Left lung (tissue), 10 donors: Measurements from ENCODE around the gene GADL1. TPM values are rescaled to one million over a fixed set of nuclear protein-coding genes. Genes with fewer than 3 reads are reported as not detected.
A peak's percentile ranks its signal among the peaks of the same experiment; 100 is the strongest.

ENCODE experiments used
- ATAC-seq: fragments of 200-7000 bp; cut with Tn5 transposase; one replicate; pipeline ENCODE4 v1.9.1; 2020; ENCODE audit warnings: moderate library complexity
- DNase-seq, 4 donors: peaks; one replicate each; pipeline ENCODE4 v3.0.0-alpha.2; 2013 to 2020
- H3K27ac ChIP-seq, 2 donors: fragments of 200-600 bp; sonication (generic) in 1 of 2; one replicate each; pipeline versions ENCODE4 v1.5.0 to v1.8.0; 2020 to 2021
- H3K27me3 ChIP-seq, 2 donors: fragments of 200-600 bp; sonication (generic) in 1 of 2; one replicate each; pipeline versions ENCODE4 v1.5.0 to v1.8.0; 2020 to 2021
- H3K36me3 ChIP-seq, 2 donors: fragments of 200-600 bp; sonication (generic) in 1 of 2; one replicate each; pipeline versions ENCODE4 v1.5.0 to v1.8.0; 2020 to 2021
- H3K4me1 ChIP-seq, 2 donors: fragments of 200-600 bp; one replicate each; pipeline ENCODE4 v1.8.0; 2021
- H3K4me3 ChIP-seq, 2 donors: fragments of 200-600 bp; sonication (generic) in 1 of 2; one replicate each; pipeline versions ENCODE4 v1.5.0 to v1.8.0; 2020 to 2021; ENCODE audit warnings: mild to moderate bottlenecking in 1 of 2
- H3K9me3 ChIP-seq, 2 donors: fragments of 200-600 bp; sonication (generic) in 1 of 2; one replicate each; pipeline versions ENCODE4 v1.5.0 to v1.8.0; 2020 to 2021
- CTCF ChIP-seq, 2 donors: fragments of 200-600 bp; sonication (generic) in 1 of 2; IDR thresholded peaks; one replicate each; pipeline versions ENCODE4 v1.5.0 to v1.8.0; 2021; ENCODE audit warnings: antibody characterized with exemption in 2 of 2
- intact Hi-C, 2 donors: fragments of 100-400 bp; cut with DNase I; formaldehyde crosslinking; loops; one replicate each; pipeline versions ENCODE4 v1.11.2 to v1.14.2; 2022
- polyA plus RNA-seq, 6 donors: library from polyadenylated mRNA; unstranded; fragments of 120-200 nt; gene quantifications; one replicate each; pipeline ENCODE4 v1.2.1, GENCODE V29; 2013; ENCODE audit not compliant: insufficient read length in 6 of 6
- total RNA-seq, 2 donors: library from RNA; stranded (reverse); fragmentation: NEBNext Ultra II Directional; extraction: Animal tissue kit (Norgen Biotek cat#: 25700); gene quantifications; one replicate each; pipeline ENCODE4 v1.2.1, GENCODE V29; 2021
- donor health status: DM: no; HTN: yes; CAD: no.
- donor health status: DM: no; HTN: no; CAD: no.

The GADL1 gene
- total and polyA plus RNA-seq, 8 donors = 0.10 to 2.5 (median 0.79) TPM; not detected in 1

GRCh38 chr3:30845606-30846005 is 48.9 kb downstream of the GADL1 start:
- ATAC-seq = no peak
- no peaks in the 10 kb centered on the region for H3K36me3 ChIP-seq

GRCh38 chr3:30843877-30844276 is 50.6 kb downstream of the GADL1 start:
- Histone ChIP-seq H3K4me1 (no peaks in the 10 kb centered on the region), H3K36me3 (no peaks in the 10 kb centered on the region), H3K27ac (no peak overlapping the region), H3K27me3 (no peaks in the 10 kb centered on the region), H3K9me3 (no peaks in the 10 kb centered on the region), H3K4me3 (no peak overlapping the region)
- ATAC-seq (no peak), DNase-seq (peak in 1 of 4 donors; percentile 23)
- no peak for TF ChIP-seq CTCF (IDR thresholded peaks at IDR 0.05)
- intact Hi-C loops = no loop called here

More at GRCh38 chr3:30845606-30846005, 48.9 kb downstream of the GADL1 start:
- DNase-seq = no peak
- no peak for TF ChIP-seq CTCF (IDR thresholded peaks at IDR 0.05)
- Histone ChIP-seq H3K27ac (no peak overlapping the region), H3K4me3 (no peak overlapping the region), H3K9me3 (no peaks in the 10 kb centered on the region), H3K4me1 (no peaks in the 10 kb centered on the region), H3K27me3 (no peaks in the 10 kb centered on the region)
- intact Hi-C loops = no loop called here

- DNase-seq (no peak), ATAC-seq (no peak)
- H3K27me3 ChIP-seq = no peaks in the 10 kb centered on the region
- no peaks in the 10 kb centered on the region for H3K36me3 ChIP-seq
- H3K4me3 ChIP-seq = no peak overlapping the region
- no peak overlapping the region for H3K27ac ChIP-seq
- no peaks in the 10 kb centered on the region for H3K4me1 ChIP-seq
- intact Hi-C loops = no loop called here
- H3K9me3 ChIP-seq = no peaks in the 10 kb centered on the region
- no peak for TF ChIP-seq CTCF (IDR thresholded peaks at IDR 0.05)
These were observed 58.3 kb downstream of the GADL1 start for GRCh38 chr3:30836141-30836540.

GRCh38 chr3:30835667-30836066 is 58.8 kb downstream of the GADL1 start:
- Histone ChIP-seq H3K36me3 (no peaks in the 10 kb centered on the region), H3K4me3 (no peak overlapping the region), H3K9me3 (no peaks in the 10 kb centered on the region), H3K4me1 (no peaks in the 10 kb centered on the region), H3K27ac (no peak overlapping the region), H3K27me3 (no peaks in the 10 kb centered on the region)
- no peak for ATAC-seq
- intact Hi-C loops = no loop called here
- no peak for DNase-seq
- no peak for TF ChIP-seq CTCF (IDR thresholded peaks at IDR 0.05)

GRCh38 chr3:30832961-30833575 is 61.4 kb downstream of the GADL1 start:
- DNase-seq (no peak), ATAC-seq (peak; percentile 23)
- intact Hi-C loops = no loop called here
- TF ChIP-seq CTCF (IDR thresholded peaks at IDR 0.05) = no peak
- Histone ChIP-seq H3K27me3 (no peaks in the 10 kb centered on the region), H3K4me3 (no peak overlapping the region), H3K9me3 (no peaks in the 10 kb centered on the region), H3K27ac (no peak overlapping the region), H3K4me1 (no peaks in the 10 kb centered on the region), H3K36me3 (no peaks in the 10 kb centered on the region)
